PFSK-1 (cell line): ENCODE results near the gene TERB1.

Experiments used
- FOXP2 ChIP-seq: optimal IDR thresholded peaks from 2 replicates; pipeline ENCODE3; 2011; ENCODE audit warnings: borderline replicate concordance, control low read depth, inconsistent platforms; ENCODE audit not compliant: insufficient read depth; ENCODE audit errors: extremely low read length, extremely low read depth
- POLR2AphosphoS5 ChIP-seq: IDR thresholded peaks from 2 replicates; pipeline ENCODE4 v1.6.1; 2012; ENCODE audit warnings: low read depth, mild to moderate bottlenecking, control low read depth, low read length, moderate library complexity
- SIN3A ChIP-seq: IDR thresholded peaks from 2 replicates; pipeline ENCODE4 v1.6.1; 2012; ENCODE audit warnings: mild to moderate bottlenecking, low read length, moderate library complexity, borderline replicate concordance; ENCODE audit not compliant: insufficient read depth
- TAF1 ChIP-seq: IDR thresholded peaks from 2 replicates; pipeline ENCODE4 v1.6.1; 2012; ENCODE audit warnings: low read length, control low read depth, borderline replicate concordance; ENCODE audit not compliant: insufficient read depth
- TF ChIP-seq, protein P1 (sequence below), 2 experiments: IDR thresholded peaks; 2 replicates each; pipeline versions ENCODE4 v1.6.1 to v1.8.0; 2011 to 2012; ENCODE audit warnings: low read depth in 2 of 2, low read length in 2 of 2, control low read depth in 1 of 2, inconsistent platforms in 1 of 2, mild to moderate bottlenecking in 1 of 2, moderate library complexity in 1 of 2; ENCODE audit not compliant: insufficient read depth in 1 of 2

The TERB1 gene

DNA sequence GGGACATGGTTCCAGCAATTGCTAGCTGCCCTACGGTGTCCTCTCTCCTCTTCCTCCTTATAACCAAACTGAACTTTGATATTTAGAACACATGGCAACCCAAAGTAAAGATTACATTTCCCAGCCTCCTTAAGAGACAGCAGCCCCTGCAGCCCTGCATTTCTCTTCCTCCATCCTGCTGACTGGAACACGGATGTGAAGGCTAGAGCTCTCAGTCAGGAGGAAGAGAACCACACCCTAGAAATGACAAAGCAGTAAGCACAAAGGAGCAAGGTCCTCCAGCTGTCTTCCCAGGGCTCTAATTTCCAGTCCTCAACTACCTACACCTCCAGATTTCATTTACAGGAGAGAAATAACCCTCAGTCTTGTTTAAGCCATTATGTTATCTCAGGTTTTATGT lies 60.9 kb downstream of the TERB1 start:
- TF ChIP-seq FOXP2 (no peak), TAF1 (no peak), POLR2AphosphoS5 (no peak), SIN3A (no peak)
- TF ChIP-seq, protein P1, sequence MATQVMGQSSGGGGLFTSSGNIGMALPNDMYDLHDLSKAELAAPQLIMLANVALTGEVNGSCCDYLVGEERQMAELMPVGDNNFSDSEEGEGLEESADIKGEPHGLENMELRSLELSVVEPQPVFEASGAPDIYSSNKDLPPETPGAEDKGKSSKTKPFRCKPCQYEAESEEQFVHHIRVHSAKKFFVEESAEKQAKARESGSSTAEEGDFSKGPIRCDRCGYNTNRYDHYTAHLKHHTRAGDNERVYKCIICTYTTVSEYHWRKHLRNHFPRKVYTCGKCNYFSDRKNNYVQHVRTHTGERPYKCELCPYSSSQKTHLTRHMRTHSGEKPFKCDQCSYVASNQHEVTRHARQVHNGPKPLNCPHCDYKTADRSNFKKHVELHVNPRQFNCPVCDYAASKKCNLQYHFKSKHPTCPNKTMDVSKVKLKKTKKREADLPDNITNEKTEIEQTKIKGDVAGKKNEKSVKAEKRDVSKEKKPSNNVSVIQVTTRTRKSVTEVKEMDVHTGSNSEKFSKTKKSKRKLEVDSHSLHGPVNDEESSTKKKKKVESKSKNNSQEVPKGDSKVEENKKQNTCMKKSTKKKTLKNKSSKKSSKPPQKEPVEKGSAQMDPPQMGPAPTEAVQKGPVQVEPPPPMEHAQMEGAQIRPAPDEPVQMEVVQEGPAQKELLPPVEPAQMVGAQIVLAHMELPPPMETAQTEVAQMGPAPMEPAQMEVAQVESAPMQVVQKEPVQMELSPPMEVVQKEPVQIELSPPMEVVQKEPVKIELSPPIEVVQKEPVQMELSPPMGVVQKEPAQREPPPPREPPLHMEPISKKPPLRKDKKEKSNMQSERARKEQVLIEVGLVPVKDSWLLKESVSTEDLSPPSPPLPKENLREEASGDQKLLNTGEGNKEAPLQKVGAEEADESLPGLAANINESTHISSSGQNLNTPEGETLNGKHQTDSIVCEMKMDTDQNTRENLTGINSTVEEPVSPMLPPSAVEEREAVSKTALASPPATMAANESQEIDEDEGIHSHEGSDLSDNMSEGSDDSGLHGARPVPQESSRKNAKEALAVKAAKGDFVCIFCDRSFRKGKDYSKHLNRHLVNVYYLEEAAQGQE (IDR thresholded peaks at IDR 0.05; ENCODE audit: insufficient read depth in 1 of 2, low read depth in 2 of 2, low read length in 2 of 2): no peak

DNA sequence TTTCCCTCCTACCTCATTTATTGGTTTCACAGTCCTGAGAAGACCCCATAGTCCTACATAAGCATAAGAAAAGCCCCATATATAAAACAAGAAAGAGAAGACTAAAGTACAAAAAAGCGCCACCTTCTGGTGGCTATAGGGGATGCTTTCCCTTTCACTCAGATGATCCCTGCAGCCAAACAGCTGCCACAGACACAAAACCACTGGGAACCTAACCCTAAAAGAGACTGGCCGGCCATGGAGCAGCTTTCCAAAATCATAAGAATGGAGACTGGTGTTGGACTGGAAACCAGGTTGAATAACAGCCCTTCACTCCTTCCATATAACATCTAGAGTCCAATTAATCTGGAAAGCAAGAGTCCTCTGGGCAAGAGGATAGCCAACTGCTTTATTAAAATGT lies 61.4 kb downstream of the TERB1 start:
- no peak for TF ChIP-seq POLR2AphosphoS5
- TF ChIP-seq, protein P1 (IDR thresholded peaks at IDR 0.05; ENCODE audit: insufficient read depth in 1 of 2, low read depth in 2 of 2, low read length in 2 of 2): no peak
- no peak for TF ChIP-seq SIN3A
- TF ChIP-seq FOXP2: no peak
- TF ChIP-seq TAF1: no peak

DNA sequence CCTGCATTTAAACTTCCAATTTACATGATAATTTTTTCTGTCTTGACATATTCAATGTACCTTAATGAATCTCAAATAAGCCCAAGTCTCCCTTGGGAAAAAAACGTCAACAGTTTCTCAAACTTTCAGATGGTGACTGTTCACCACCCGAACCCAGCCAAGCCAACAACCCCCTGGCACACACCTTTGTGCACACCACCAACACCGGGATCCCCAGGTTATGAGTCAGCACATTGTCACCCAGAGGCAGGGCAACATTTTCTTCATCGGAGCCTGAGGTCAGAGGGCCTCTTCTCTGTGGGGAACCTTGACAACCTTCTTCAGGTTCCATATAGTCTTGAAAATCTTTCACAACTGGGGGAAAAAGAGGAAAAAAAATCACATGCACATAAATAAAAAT lies 65.5 kb downstream of the TERB1 start:
- TF ChIP-seq FOXP2 (no peak), SIN3A (no peak), POLR2AphosphoS5 (no peak), TAF1 (no peak)
- TF ChIP-seq, protein P1 (IDR thresholded peaks at IDR 0.05; ENCODE audit: insufficient read depth in 1 of 2, low read depth in 2 of 2, low read length in 2 of 2): no peak

DNA sequence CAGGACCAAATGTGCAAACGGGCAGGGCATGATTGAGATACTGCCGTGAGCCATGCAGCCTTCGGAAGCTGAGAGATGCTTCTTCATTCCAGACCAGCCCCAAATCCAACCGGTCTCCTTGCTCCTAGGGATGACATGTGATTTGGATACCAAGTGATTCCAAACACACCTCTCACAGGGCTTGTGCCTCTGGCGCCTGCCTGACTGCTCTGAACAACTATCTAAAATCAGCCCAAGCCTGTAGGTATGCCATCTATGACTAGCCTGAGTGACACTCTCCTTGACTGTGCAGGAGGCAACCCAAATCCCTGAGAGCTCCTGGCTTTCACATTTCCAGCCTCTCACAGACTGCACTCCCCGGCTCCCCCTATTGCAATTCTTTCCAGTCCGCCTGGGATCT lies 70.3 kb downstream of the TERB1 start:
- no peak for TF ChIP-seq TAF1
- TF ChIP-seq SIN3A: no peak
- TF ChIP-seq POLR2AphosphoS5: no peak
- TF ChIP-seq FOXP2: no peak
- TF ChIP-seq, protein P1 (IDR thresholded peaks at IDR 0.05; ENCODE audit: insufficient read depth in 1 of 2, low read depth in 2 of 2, low read length in 2 of 2): no peak

DNA sequence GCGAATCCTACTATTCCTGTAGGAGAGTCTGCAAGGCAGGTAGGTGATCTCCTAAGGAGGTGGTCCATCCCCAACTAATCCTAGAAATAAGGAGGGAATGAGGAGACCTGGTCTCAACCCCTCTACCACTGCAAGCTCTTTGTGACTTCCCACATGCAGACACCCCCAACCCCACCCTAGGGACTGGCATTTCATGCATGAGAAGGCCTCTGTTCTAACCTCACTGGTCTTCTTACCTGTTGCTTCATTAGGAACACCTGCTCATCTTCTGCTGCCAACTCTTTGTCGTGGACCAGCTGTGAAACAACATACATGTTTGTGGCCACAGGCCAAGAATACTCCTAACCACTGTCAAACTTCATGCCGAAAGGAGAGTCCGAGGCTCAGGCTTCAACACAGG lies 72.6 kb downstream of the TERB1 start:
- TF ChIP-seq TAF1 (no peak), FOXP2 (no peak), POLR2AphosphoS5 (no peak)
- TF ChIP-seq, protein P1 (IDR thresholded peaks at IDR 0.05; ENCODE audit: insufficient read depth in 1 of 2, low read depth in 2 of 2, low read length in 2 of 2): no peak
